Esophagus squamous epithelium (tissue), 4 donors: ENCODE results near the gene ASCL5.

Experiments
- CTCF ChIP-seq, 6 experiments: fragments of 450-650 bp in 4 of 6; fragments of 200-600 bp in 2 of 6; sonication (generic) in 2 of 6; IDR thresholded peaks; one replicate each; pipeline ENCODE4 v1.5.1; 2016 to 2019; ENCODE audit warnings: antibody characterized with exemption in 6 of 6, mild to moderate bottlenecking in 4 of 6, moderate library complexity in 4 of 6
- POLR2A ChIP-seq, 4 donors: fragments of 450-650 bp; IDR thresholded peaks; one replicate each; pipeline ENCODE4 v1.6.1; 2017; ENCODE audit warnings: antibody characterized with exemption in 4 of 4, mild to moderate bottlenecking in 4 of 4, moderate library complexity in 3 of 4

GRCh38 chr1:201114245-201115131, 12.5 kb downstream of the ASCL5 start:
- TF ChIP-seq POLR2A (IDR thresholded peaks at IDR 0.05) (peak in 1 of 4 donors; percentile 28), CTCF (IDR thresholded peaks at IDR 0.05) (peak; percentile 58 to 85 (median 78))
